Measurements from ENCODE around the gene PCNT.

Gene PCNT

GRCh38 chr21:46452710-46453109 is 128.8 kb downstream of the PCNT start:
- H3K36me3 ChIP-seq (ENCODE audit: control insufficient read depth in 5 of 5, insufficient read depth in 5 of 5, low read length in 5 of 5), result no peaks in the 10 kb centered on the region
- no peaks in the 10 kb centered on the region for H3K27me3 ChIP-seq (ENCODE audit: control insufficient read depth in 5 of 5, insufficient read depth in 4 of 5, low read length in 5 of 5)
- no peak overlapping the region for H3K9ac ChIP-seq (ENCODE audit: low read length in 5 of 5)
- H3K27ac ChIP-seq (ENCODE audit: low read depth, low read length), result no peak overlapping the region
- H3K4me3 ChIP-seq (ENCODE audit: low read depth in 1 of 5, low read length in 5 of 5), result no peak overlapping the region
- peaks cover 9 to 31% (median 28%) of the 10 kb centered on the region in 5 donors for H3K4me1 ChIP-seq (ENCODE audit: control insufficient read depth in 5 of 5, insufficient read depth in 5 of 5, low read length in 5 of 5)
- H3K9me3 ChIP-seq (ENCODE audit: control insufficient read depth in 5 of 5, low read length in 5 of 5), result peaks cover 0 to 6% (median 0%) of the 10 kb centered on the region in 5 donors

DNA sequence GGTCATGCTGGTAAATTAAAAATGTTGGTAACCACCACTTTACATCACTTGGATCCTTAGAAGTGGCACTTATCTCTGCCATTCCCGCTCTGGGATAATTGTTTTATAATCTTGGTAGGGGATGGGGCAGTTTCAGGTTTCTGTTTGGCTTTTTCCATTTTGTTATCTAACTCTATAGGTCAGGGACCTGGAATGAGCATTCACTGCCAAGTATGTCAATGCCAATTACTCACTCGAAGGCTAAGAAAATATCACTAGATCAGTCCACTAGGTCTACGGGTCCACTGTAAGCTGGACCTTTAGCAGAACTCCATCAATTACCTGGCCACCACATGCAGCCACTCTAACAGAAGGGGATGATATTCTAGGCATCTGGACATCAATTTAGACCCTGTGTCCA is 130.2 kb downstream of the PCNT start:
- Histone ChIP-seq H3K9ac (ENCODE audit: low read length in 5 of 5) (no peak overlapping the region), H3K36me3 (ENCODE audit: control insufficient read depth in 5 of 5, insufficient read depth in 5 of 5, low read length in 5 of 5) (no peaks in the 10 kb centered on the region), H3K27ac (ENCODE audit: low read depth, low read length) (no peak overlapping the region), H3K4me3 (ENCODE audit: low read depth in 1 of 5, low read length in 5 of 5) (no peak overlapping the region), H3K9me3 (ENCODE audit: control insufficient read depth in 5 of 5, low read length in 5 of 5) (no peaks in the 10 kb centered on the region), H3K4me1 (ENCODE audit: control insufficient read depth in 5 of 5, insufficient read depth in 5 of 5, low read length in 5 of 5) (peaks cover 10 to 36% (median 32%) of the 10 kb centered on the region in 5 donors), H3K27me3 (ENCODE audit: control insufficient read depth in 5 of 5, insufficient read depth in 4 of 5, low read length in 5 of 5) (no peaks in the 10 kb centered on the region)

DNA sequence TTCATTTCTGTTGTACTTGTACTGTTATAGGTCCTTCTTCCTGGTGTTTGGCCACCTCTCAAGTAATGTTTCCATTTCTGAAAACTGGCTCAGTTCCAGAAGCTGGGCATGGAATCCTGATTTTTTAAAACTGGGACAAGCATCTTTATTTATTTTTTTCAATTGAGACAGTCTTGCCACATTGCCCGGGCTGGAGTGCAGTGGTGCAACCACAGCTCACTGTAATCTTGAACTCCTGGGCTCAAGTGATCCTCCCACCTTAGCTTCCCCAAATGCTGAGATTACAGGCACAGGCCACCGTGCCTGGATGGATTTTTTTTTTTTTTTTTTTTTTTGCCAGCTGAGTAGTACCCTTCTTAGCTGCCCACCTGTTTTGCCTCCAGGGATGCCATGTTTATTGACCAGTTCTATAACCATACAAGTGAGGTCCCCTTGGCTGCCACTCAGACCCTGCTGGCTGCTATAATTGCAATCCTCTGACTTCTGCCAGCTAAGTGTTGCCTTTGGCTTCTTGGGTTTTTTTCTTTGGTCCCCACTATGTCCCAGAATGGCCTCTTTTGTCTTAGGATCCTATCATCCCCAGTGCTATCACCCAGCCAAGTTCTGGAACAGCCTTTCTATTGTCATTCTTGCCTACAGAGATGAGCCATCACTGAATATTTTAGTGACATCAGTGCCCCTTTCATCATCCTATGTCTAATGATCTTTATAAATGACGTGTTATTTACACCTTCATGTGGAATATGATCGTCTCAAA is 130.9 kb downstream of the PCNT start:
- Histone ChIP-seq H3K9ac (ENCODE audit: low read length in 5 of 5) (no peak overlapping the region), H3K4me3 (ENCODE audit: low read depth in 1 of 5, low read length in 5 of 5) (no peak overlapping the region), H3K4me1 (ENCODE audit: control insufficient read depth in 5 of 5, insufficient read depth in 5 of 5, low read length in 5 of 5) (peaks cover 10 to 40% (median 35%) of the 10 kb centered on the region in 5 donors), H3K27me3 (ENCODE audit: control insufficient read depth in 5 of 5, insufficient read depth in 4 of 5, low read length in 5 of 5) (no peaks in the 10 kb centered on the region), H3K36me3 (ENCODE audit: control insufficient read depth in 5 of 5, insufficient read depth in 5 of 5, low read length in 5 of 5) (no peaks in the 10 kb centered on the region), H3K9me3 (ENCODE audit: control insufficient read depth in 5 of 5, low read length in 5 of 5) (no peaks in the 10 kb centered on the region), H3K27ac (ENCODE audit: low read depth, low read length) (no peak overlapping the region)

DNA sequence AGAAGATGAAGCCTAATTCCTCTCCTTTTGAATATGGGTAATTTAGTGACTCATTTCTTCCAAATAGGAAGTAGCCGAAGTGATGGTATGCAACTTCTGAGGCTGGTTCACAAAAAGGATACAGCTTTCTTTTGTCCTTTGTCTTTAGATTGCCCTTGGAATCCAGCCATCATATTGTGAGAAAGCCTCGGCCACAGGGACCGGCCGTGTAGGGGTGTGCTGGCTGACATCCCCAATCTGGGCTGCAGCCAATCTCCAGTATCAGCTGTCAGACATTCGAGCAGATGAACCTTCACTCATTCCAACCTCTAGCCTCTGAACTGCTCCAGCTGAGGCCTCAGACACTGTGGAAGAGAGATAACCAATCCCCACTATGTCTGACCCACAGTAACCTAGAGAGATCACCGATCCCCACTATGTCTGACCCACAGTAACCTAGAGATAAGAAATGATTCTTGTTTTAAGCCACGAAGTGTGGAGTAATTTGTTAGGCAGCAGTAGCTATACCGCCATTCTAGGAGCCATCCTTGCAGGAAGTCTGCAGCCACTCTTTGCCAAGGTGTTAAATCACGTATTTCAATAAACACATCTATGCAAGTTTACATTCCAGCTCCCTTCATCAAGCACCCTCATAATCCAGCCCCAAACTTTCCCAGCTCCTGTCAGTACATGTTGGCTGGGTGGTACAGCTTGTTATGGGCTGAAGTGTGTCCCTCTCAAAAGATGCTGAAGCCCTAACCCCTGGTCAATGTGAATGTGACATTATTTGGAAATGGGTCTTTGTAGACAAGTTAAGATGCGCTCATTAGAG is 131.8 kb downstream of the PCNT start:
- Histone ChIP-seq H3K9me3 (ENCODE audit: control insufficient read depth in 5 of 5, low read length in 5 of 5) (no peaks in the 10 kb centered on the region), H3K4me3 (ENCODE audit: low read depth in 1 of 5, low read length in 5 of 5) (no peak overlapping the region), H3K36me3 (ENCODE audit: control insufficient read depth in 5 of 5, insufficient read depth in 5 of 5, low read length in 5 of 5) (no peaks in the 10 kb centered on the region), H3K4me1 (ENCODE audit: control insufficient read depth in 5 of 5, insufficient read depth in 5 of 5, low read length in 5 of 5) (peaks cover 10 to 46% (median 43%) of the 10 kb centered on the region in 5 donors), H3K27me3 (ENCODE audit: control insufficient read depth in 5 of 5, insufficient read depth in 4 of 5, low read length in 5 of 5) (no peaks in the 10 kb centered on the region), H3K9ac (ENCODE audit: low read length in 5 of 5) (peak overlapping the region in 1 of 5 donors; percentile 52), H3K27ac (ENCODE audit: low read depth, low read length) (peak overlapping the region; percentile 17)

GRCh38 chr21:46456750-46457149 is 132.8 kb downstream of the PCNT start:
- Histone ChIP-seq H3K9me3 (ENCODE audit: control insufficient read depth in 5 of 5, low read length in 5 of 5) (no peaks in the 10 kb centered on the region), H3K4me1 (ENCODE audit: control insufficient read depth in 5 of 5, insufficient read depth in 5 of 5, low read length in 5 of 5) (peaks cover 10 to 52% (median 45%) of the 10 kb centered on the region in 5 donors), H3K36me3 (ENCODE audit: control insufficient read depth in 5 of 5, insufficient read depth in 5 of 5, low read length in 5 of 5) (no peaks in the 10 kb centered on the region), H3K27ac (ENCODE audit: low read depth, low read length) (no peak overlapping the region), H3K9ac (ENCODE audit: low read length in 5 of 5) (no peak overlapping the region), H3K4me3 (ENCODE audit: low read depth in 1 of 5, low read length in 5 of 5) (no peak overlapping the region), H3K27me3 (ENCODE audit: control insufficient read depth in 5 of 5, insufficient read depth in 4 of 5, low read length in 5 of 5) (no peaks in the 10 kb centered on the region)

DNA sequence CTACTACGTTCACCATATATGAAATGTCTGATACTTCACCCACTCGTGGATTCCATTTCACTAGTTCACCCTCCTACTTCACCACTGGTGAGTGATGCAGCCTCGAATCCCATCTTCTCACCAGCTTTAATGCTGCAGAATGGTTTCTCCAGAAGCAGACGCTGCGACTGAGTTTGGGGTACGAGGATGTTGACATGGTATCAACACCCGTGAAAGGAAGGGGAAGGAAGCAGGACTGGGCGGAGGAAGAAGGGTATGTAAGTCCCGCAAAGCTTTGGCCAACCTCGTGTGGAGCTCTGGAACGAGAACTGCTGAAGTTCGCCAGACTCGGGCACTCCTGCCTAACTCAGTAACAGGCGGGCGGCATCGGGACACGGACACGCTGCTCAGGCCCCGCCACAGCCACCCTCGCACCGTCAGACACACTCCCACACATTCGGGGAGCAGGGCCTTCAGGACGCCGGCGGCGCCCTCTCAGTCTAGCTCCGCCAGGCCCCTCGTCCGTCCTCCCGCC is 133.9 kb downstream of the PCNT start:
- no peaks in the 10 kb centered on the region for H3K27me3 ChIP-seq (ENCODE audit: control insufficient read depth in 5 of 5, insufficient read depth in 4 of 5, low read length in 5 of 5)
- peaks cover 0 to 3% (median 0%) of the 10 kb centered on the region in 5 donors for H3K36me3 ChIP-seq (ENCODE audit: control insufficient read depth in 5 of 5, insufficient read depth in 5 of 5, low read length in 5 of 5)
- H3K4me1 ChIP-seq (ENCODE audit: control insufficient read depth in 5 of 5, insufficient read depth in 5 of 5, low read length in 5 of 5), result peaks cover 10 to 58% (median 45%) of the 10 kb centered on the region in 5 donors
- H3K9me3 ChIP-seq (ENCODE audit: control insufficient read depth in 5 of 5, low read length in 5 of 5), result no peaks in the 10 kb centered on the region
- peak overlapping the region; percentile 6 to 95 (median 89) for H3K9ac ChIP-seq (ENCODE audit: low read length in 5 of 5)
- peak overlapping the region; percentile 88 for H3K27ac ChIP-seq (ENCODE audit: low read depth, low read length)
- H3K4me3 ChIP-seq (ENCODE audit: low read depth in 1 of 5, low read length in 5 of 5), result peak overlapping the region; percentile 77 to 92 (median 87)

- Histone ChIP-seq H3K9me3 (ENCODE audit: control insufficient read depth in 5 of 5, low read length in 5 of 5) (no peaks in the 10 kb centered on the region), H3K27me3 (ENCODE audit: control insufficient read depth in 5 of 5, insufficient read depth in 4 of 5, low read length in 5 of 5) (no peaks in the 10 kb centered on the region), H3K4me3 (ENCODE audit: low read depth in 1 of 5, low read length in 5 of 5) (peak within 1 kb of the TSS; percentile 86 to 92 (median 88)), H3K9ac (ENCODE audit: low read length in 5 of 5) (peak within 1 kb of the TSS; percentile 63 to 95 (median 89)), H3K4me1 (ENCODE audit: control insufficient read depth in 5 of 5, insufficient read depth in 5 of 5, low read length in 5 of 5) (peaks cover 10 to 59% (median 45%) of the 10 kb centered on the region in 5 donors), H3K36me3 (ENCODE audit: control insufficient read depth in 5 of 5, insufficient read depth in 5 of 5, low read length in 5 of 5) (peaks cover 0 to 7% (median 0%) of the 10 kb centered on the region in 5 donors), H3K27ac (ENCODE audit: low read depth, low read length) (peak within 1 kb of the TSS; percentile 88)
Observed at GRCh38 chr21:46458315-46459023, 134.5 kb downstream of the PCNT start, which contains the start of gene DIP2A. Gene DIP2A, plus strand, starts transcription at chr21:46458891. Its CDS starts 241 bp downstream, at chr21:46459132.

DNA sequence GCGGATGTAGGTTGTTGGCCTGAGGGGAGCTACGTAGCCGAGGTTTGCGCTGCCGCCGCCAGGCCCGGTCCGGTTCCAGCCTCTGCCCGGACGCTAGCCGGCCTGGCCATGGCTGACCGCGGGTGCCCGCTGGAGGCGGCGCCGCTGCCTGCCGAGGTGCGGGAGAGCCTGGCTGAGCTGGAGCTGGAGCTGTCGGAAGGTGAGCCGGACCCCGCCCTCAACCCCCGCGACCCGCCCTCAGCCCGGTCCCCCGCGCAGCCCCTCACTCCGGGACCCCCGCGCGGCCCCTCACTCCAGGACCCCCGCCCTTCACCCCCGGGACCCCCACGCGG is 135.0 kb downstream of the PCNT start:
- Histone ChIP-seq H3K9ac (ENCODE audit: low read length in 5 of 5) (peak overlapping the region in 4 of 5 donors; percentile 63 to 84 (median 72)), H3K36me3 (ENCODE audit: control insufficient read depth in 5 of 5, insufficient read depth in 5 of 5, low read length in 5 of 5) (peaks cover 0 to 7% (median 0%) of the 10 kb centered on the region in 5 donors), H3K27ac (ENCODE audit: low read depth, low read length) (peak overlapping the region; percentile 62), H3K4me3 (ENCODE audit: low read depth in 1 of 5, low read length in 5 of 5) (peak overlapping the region in 4 of 5 donors; percentile 78 to 92 (median 87)), H3K4me1 (ENCODE audit: control insufficient read depth in 5 of 5, insufficient read depth in 5 of 5, low read length in 5 of 5) (peaks cover 10 to 59% (median 45%) of the 10 kb centered on the region in 5 donors), H3K9me3 (ENCODE audit: control insufficient read depth in 5 of 5, low read length in 5 of 5) (no peaks in the 10 kb centered on the region), H3K27me3 (ENCODE audit: control insufficient read depth in 5 of 5, insufficient read depth in 4 of 5, low read length in 5 of 5) (no peaks in the 10 kb centered on the region)

DNA sequence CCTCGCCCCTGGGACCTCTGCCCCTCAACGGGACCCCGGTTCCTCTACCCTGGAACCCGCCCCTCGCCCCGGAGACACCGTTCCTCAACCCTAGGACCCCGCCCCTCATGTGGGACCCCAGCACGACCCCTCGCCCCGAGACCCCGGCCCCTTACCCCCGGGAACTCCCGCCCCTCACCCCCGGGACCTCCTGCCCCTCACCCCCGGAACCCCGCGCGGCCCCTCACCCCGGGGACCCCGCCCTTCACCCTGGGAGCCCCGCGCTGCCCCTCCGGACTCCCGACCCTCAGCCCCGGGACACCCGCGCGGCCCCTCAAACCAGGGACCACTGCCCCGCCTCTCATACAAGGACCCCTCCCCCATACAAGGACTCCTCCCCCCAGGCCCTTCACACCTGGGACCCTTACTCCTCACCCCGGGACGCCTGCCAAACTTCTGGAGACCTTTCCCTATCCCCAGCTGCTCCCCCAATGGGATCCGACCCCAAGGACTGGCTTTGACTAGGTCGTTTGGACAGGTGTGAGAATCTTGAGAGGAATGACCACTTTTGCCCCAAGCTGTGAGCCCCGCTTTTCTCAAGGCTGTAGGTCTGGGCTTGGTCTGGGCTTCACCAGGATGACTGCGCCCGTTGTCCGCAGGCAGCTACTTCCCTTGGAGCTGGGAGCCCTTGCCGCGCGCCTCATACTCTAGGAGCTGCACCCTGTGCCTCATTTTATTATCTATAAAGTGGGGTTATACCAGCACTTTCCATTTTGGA is 135.6 kb downstream of the PCNT start:
- H3K9me3 ChIP-seq (ENCODE audit: control insufficient read depth in 5 of 5, low read length in 5 of 5), result no peaks in the 10 kb centered on the region
- peaks cover 10 to 59% (median 45%) of the 10 kb centered on the region in 5 donors for H3K4me1 ChIP-seq (ENCODE audit: control insufficient read depth in 5 of 5, insufficient read depth in 5 of 5, low read length in 5 of 5)
- peak overlapping the region; percentile 13 to 84 (median 64) for H3K9ac ChIP-seq (ENCODE audit: low read length in 5 of 5)
- H3K4me3 ChIP-seq (ENCODE audit: low read depth in 1 of 5, low read length in 5 of 5), result peak overlapping the region; percentile 78 to 92 (median 86)
- H3K36me3 ChIP-seq (ENCODE audit: control insufficient read depth in 5 of 5, insufficient read depth in 5 of 5, low read length in 5 of 5), result peaks cover 0 to 7% (median 1%) of the 10 kb centered on the region in 5 donors
- no peaks in the 10 kb centered on the region for H3K27me3 ChIP-seq (ENCODE audit: control insufficient read depth in 5 of 5, insufficient read depth in 4 of 5, low read length in 5 of 5)
- peak overlapping the region; percentile 62 for H3K27ac ChIP-seq (ENCODE audit: low read depth, low read length)
